Nephron progenitor cell (in vitro differentiated cells): ENCODE results near the gene CD68.

ENCODE experiments used
- DNase-seq: peaks from one replicate; pipeline ENCODE4 v3.0.0; 2021
- H3K27ac Mint-ChIP-seq: 2 replicates; pipeline ENCODE4 v1.8.0; 2021; ENCODE audit warnings: mild to moderate bottlenecking, moderate library complexity, mixed read lengths
- H3K27me3 Mint-ChIP-seq: 2 replicates; pipeline ENCODE4 v1.8.0; 2021; ENCODE audit warnings: mild to moderate bottlenecking, low read depth, mixed read lengths; ENCODE audit not compliant: poor library complexity
- H3K36me3 Mint-ChIP-seq: 2 replicates; pipeline ENCODE4 v1.8.0; 2021; ENCODE audit warnings: low read depth, mixed read lengths
- H3K4me1 Mint-ChIP-seq: 2 replicates; pipeline ENCODE4 v1.8.0; 2021; ENCODE audit warnings: mixed read lengths
- H3K4me3 Mint-ChIP-seq: 2 replicates; pipeline ENCODE4 v1.8.0; 2021; ENCODE audit warnings: mild to moderate bottlenecking, moderate library complexity, mixed read lengths
- H3K9me3 Mint-ChIP-seq: 2 replicates; pipeline ENCODE4 v1.8.0; 2021; ENCODE audit warnings: mild to moderate bottlenecking, moderate library complexity, mixed read lengths
- TF ChIP-seq, protein P1 (sequence below): fragments of 200-600 bp; sonication (generic); IDR thresholded peaks from 2 replicates; pipeline ENCODE4 v1.5.0; 2021; ENCODE audit warnings: antibody characterized with exemption

Gene CD68, protein sequence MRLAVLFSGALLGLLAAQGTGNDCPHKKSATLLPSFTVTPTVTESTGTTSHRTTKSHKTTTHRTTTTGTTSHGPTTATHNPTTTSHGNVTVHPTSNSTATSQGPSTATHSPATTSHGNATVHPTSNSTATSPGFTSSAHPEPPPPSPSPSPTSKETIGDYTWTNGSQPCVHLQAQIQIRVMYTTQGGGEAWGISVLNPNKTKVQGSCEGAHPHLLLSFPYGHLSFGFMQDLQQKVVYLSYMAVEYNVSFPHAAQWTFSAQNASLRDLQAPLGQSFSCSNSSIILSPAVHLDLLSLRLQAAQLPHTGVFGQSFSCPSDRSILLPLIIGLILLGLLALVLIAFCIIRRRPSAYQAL

DNA sequence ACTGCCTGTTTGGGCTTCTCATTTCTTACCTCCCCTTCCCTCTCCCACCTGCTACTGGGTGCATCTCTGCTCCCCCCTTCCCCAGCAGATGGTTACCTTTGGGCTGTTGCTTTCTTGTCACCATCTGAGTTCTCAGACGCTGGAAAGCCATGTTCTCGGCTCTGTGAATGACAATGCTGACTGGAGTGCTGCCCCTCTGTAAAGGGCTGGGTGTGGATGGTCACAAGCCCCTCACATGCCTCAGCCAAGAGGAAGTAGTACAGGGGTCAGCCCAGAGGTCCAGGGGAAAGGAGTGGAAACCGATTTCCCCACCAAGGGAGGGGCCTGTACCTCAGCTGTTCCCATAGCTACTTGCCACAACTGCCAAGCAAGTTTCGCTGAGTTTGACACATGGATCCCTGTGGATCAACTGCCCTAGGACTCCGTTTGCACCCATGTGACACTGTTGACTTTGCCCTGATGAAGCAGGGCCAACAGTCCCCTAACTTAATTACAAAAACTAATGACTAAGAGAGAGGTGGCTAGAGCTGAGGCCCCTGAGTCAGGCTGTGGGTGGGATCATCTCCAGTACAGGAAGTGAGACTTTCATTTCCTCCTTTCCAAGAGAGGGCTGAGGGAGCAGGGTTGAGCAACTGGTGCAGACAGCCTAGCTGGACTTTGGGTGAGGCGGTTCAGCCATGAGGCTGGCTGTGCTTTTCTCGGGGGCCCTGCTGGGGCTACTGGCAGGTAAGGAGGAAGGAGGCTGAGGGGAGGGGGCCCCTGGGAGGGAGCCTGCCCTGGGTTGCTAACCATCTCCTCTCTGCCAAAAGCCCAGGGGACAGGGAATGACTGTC is at the start of gene CD68:
CD68 (plus strand) TSS at position 638 of the 833 bp plus-strand sequence; CDS start at position 678, 40 bp downstream.
- TF ChIP-seq, protein P1, sequence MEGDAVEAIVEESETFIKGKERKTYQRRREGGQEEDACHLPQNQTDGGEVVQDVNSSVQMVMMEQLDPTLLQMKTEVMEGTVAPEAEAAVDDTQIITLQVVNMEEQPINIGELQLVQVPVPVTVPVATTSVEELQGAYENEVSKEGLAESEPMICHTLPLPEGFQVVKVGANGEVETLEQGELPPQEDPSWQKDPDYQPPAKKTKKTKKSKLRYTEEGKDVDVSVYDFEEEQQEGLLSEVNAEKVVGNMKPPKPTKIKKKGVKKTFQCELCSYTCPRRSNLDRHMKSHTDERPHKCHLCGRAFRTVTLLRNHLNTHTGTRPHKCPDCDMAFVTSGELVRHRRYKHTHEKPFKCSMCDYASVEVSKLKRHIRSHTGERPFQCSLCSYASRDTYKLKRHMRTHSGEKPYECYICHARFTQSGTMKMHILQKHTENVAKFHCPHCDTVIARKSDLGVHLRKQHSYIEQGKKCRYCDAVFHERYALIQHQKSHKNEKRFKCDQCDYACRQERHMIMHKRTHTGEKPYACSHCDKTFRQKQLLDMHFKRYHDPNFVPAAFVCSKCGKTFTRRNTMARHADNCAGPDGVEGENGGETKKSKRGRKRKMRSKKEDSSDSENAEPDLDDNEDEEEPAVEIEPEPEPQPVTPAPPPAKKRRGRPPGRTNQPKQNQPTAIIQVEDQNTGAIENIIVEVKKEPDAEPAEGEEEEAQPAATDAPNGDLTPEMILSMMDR: no peak
- no peak for DNase-seq
- Mint-ChIP-seq H3K27me3 (no peaks in the 10 kb centered on the region), H3K4me3 (peak within 1 kb of the TSS; percentile 54), H3K9me3 (no peaks in the 10 kb centered on the region), H3K4me1 (peaks cover 88% of the 10 kb centered on the region), H3K27ac (peak within 1 kb of the TSS; percentile 100), H3K36me3 (peaks cover 68% of the 10 kb centered on the region)

DNA sequence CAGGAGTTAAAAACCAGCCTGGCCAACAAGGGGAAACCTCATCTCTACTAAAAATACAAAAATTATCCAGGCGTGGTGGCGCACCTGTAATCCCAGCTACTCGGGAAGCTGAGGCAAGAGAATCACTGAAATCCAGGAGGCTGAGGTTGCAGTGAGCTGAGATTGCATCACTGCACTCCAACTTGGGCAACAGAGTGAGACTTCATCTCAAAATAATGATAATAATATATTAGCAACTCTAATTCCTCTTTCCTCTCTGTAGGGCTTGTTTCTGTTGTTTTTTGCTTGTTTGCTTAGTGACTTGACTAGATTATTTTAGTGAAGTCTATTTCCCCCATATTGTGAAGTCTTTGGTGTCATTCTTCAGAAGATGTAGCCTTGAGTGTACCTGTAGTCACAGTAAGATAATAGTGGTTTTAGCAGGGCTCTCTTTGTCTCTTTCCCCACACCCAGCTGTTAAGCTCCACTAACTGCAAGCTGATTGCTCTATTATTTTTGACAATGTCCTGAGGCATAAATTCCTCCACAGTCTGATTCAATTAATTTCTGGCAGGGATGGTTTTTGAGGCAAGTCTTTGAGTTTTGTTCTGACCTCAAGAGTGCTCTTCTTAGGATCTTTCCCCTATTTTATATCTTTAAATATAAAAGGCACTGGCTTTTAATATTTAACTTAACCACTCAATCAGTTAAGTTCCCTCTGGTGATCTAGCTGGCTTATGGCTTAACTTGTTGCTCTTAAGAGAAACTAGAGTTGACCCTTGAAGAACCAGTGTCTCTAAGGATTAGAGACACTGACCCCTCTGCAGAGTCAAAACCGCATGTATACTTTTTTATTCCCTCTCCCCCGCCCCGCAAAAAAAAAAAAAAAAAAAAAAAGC is 49.2 kb upstream of the CD68 start:
- Mint-ChIP-seq H3K4me3 (no peak overlapping the region), H3K9me3 (peaks cover 47% of the 10 kb centered on the region), H3K36me3 (peaks cover 11% of the 10 kb centered on the region), H3K4me1 (no peaks in the 10 kb centered on the region), H3K27ac (no peak overlapping the region), H3K27me3 (peaks cover 16% of the 10 kb centered on the region)
- TF ChIP-seq, protein P1: no peak
- no peak for DNase-seq

DNA sequence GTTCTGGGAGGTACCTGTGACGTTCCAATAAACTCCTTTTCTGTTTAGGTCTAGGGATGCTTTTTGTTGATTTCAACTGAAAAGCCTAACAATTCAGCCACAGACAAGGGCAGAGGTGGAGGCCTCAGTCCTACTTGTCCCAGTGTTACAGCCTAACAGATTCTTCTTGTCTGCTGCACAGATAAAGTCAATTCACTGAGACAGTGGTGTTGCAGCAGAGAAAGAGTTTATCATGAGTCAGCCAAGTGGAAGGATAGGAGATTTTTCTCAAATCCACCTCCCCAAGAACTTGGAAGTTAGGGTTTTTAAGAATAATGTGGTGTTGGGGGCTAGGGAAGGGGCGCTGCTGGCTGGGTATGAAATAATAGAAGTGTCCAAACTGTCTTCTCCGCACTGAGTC is 41.4 kb upstream of the CD68 start:
- no peak for DNase-seq
- Mint-ChIP-seq H3K36me3 (peaks cover 5% of the 10 kb centered on the region), H3K9me3 (peaks cover 31% of the 10 kb centered on the region), H3K4me3 (no peak overlapping the region), H3K27me3 (peaks cover 15% of the 10 kb centered on the region), H3K27ac (no peak overlapping the region), H3K4me1 (no peaks in the 10 kb centered on the region)
- TF ChIP-seq, protein P1: no peak

DNA sequence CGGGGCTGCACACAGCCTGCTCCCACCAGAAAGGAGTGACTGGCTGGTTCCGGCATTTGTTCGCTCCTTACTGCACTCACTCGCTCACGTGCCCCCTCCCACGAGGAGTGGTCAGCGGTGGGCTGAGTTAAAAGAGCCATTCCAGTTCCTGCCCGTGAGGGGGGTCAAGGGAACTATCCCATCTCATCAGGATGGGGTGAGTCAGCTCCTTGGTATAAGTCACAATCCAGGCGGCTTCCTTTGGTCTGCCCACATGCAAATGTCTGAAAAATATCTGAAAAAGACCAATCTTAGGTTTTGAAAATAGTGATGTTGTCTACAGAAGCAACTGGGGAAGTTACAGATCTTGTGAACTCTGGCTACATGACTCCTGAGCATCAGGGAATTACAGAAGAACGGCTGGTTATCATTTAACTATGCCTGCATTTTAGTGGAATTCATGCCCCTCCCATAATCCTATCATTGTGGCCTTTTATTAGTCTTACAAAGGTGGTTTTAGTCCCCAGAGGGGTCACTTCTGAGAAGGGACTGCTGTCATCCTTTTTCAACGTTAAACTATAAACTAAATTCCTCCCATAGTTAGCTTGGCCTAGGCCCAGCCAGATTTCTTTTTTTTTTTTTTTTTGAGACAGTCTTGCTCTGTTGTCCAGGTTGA is 40.4 kb upstream of the CD68 start:
- peaks cover 25% of the 10 kb centered on the region for H3K27me3 Mint-ChIP-seq
- DNase-seq: no peak
- no peak overlapping the region for H3K27ac Mint-ChIP-seq
- H3K36me3 Mint-ChIP-seq: peaks cover 5% of the 10 kb centered on the region
- H3K4me1 Mint-ChIP-seq: no peaks in the 10 kb centered on the region
- H3K4me3 Mint-ChIP-seq: no peak overlapping the region
- H3K9me3 Mint-ChIP-seq: peaks cover 31% of the 10 kb centered on the region
- TF ChIP-seq, protein P1: no peak

DNA sequence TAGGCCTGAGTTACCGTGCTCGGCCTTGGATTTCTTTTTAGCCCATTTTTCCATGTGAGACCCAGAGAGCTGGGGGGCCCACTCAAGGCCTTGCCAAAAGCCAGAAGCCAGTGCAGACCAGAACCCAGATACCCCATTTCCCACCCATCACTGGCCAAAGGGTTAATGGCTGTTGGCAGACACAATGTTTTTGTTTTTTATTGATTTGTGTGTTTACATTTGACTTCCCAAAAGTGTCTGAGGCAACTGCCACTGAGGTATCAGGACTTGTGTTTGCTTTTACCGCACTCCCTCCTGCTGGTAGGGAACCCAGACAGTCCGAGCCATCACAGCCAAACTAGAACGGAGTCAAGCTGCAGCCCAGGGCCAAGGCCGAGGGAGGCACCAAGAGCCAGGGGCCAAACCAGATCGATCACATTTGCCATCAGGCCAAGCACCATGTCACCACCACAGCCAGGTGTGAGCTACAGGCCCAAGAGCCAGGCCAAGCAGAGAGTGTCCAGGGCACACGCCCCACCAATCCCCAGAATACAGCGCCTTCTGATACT is 38.3 kb upstream of the CD68 start:
- Mint-ChIP-seq H3K4me3 (no peak overlapping the region), H3K9me3 (peaks cover 26% of the 10 kb centered on the region), H3K4me1 (no peaks in the 10 kb centered on the region), H3K27ac (no peak overlapping the region), H3K27me3 (peaks cover 36% of the 10 kb centered on the region), H3K36me3 (peaks cover 5% of the 10 kb centered on the region)
- DNase-seq: no peak
- TF ChIP-seq, protein P1: no peak
